SK-N-SH (cell line): ENCODE measurements around the gene MAPKAP1. TPM values are rescaled to one million over a fixed set of nuclear protein-coding genes. Genes with fewer than 3 reads are reported as not detected.

Experiments
- CTCF ChIA-PET: fragments of 300-600, 350-600 bp; formaldehyde crosslinking; extraction: SDS; loops from one replicate; lab custom pipeline; 2021; lab: Yijun Ruan, JAX
- POLR2A ChIA-PET: fragments of 350-600 bp; sonication (Branson Sonifier 250); formaldehyde crosslinking; extraction: SDS; loops from one replicate; lab custom pipeline; 2020; ENCODE audit warnings: antibody characterized with exemption, inconsistent platforms; lab: Yijun Ruan, JAX
- DNase-seq: peaks from one replicate; pipeline ENCODE4 v3.0.0; 2012
- H2AFZ ChIP-seq: fragments of 200-600 bp; sonication (generic); 2 replicates; pipeline ENCODE4 v1.8.1; 2016; ENCODE audit warnings: antibody characterized with exemption, mild to moderate bottlenecking, low read depth
- H3F3A ChIP-seq: fragments of 200-600 bp; sonication (generic); replicated peaks from 2 replicates; pipeline ENCODE3; 2016; ENCODE audit warnings: antibody characterized with exemption, mild to moderate bottlenecking; ENCODE audit not compliant: insufficient read depth
- H3K27ac ChIP-seq, 2 experiments: fragments of 200-500 bp in 1 of 2; fragments of 200-600 bp in 1 of 2; sonication (Bioruptor generic) in 1 of 2; sonication (generic), shearing (Covaris generic) in 1 of 2; 2 replicates each; pipeline versions ENCODE4 v1.5.1 to v1.6.1; 2014 to 2016; ENCODE audit warnings: low read depth in 2 of 2, inconsistent platforms in 1 of 2, low read length in 1 of 2, mild to moderate bottlenecking in 1 of 2, mixed read lengths in 1 of 2
- H3K27me3 ChIP-seq: fragments of 200-600 bp; sonication (generic), shearing (Covaris generic); 2 replicates; pipeline ENCODE4 v1.6.1; 2016; ENCODE audit warnings: mixed run types; ENCODE audit not compliant: insufficient read depth
- H3K36me3 ChIP-seq, 2 experiments: fragments of 200-500 bp in 1 of 2; fragments of 200-600 bp in 1 of 2; sonication (Bioruptor generic) in 1 of 2; sonication (generic) in 1 of 2; replicated peaks in 1 of 2; 2 replicates each; pipeline versions ENCODE3 to v1.5.1; 2014 to 2016; ENCODE audit warnings: low read length in 1 of 2, mild to moderate bottlenecking in 1 of 2; ENCODE audit not compliant: insufficient read depth in 2 of 2, control insufficient read depth in 1 of 2
- H3K4me1 ChIP-seq, 2 experiments: fragments of 200-500 bp in 1 of 2; fragments of 200-600 bp in 1 of 2; sonication (Bioruptor generic) in 1 of 2; sonication (generic), shearing (Covaris generic) in 1 of 2; 2 replicates each; pipeline versions ENCODE4 v1.5.1 to v1.6.1; 2014 to 2016; ENCODE audit warnings: low read depth in 1 of 2, low read length in 1 of 2, mixed run types in 1 of 2; ENCODE audit not compliant: insufficient read depth in 2 of 2, control insufficient read depth in 1 of 2
- H3K4me2 ChIP-seq: fragments of 200-600 bp; sonication (generic), shearing (Covaris generic); 2 replicates; pipeline ENCODE4 v1.6.1; 2017; ENCODE audit warnings: mixed run types
- H3K4me3 ChIP-seq, 2 experiments: fragments of 200-500 bp in 1 of 2; fragments of 200-600 bp in 1 of 2; sonication (Bioruptor generic) in 1 of 2; sonication (generic), shearing (Covaris generic) in 1 of 2; 2 replicates each; pipeline versions ENCODE4 v1.5.1 to v1.8.1; 2014 to 2016; ENCODE audit warnings: low read depth in 2 of 2, inconsistent platforms in 1 of 2, low read length in 1 of 2, mild to moderate bottlenecking in 1 of 2, mixed read lengths in 1 of 2, moderate library complexity in 1 of 2
- H3K79me2 ChIP-seq: fragments of 200-600 bp; sonication (generic); 2 replicates; pipeline ENCODE4 v1.8.1; 2017; ENCODE audit warnings: mild to moderate bottlenecking; ENCODE audit not compliant: insufficient read depth
- H3K9ac ChIP-seq: fragments of 200-600 bp; sonication (generic); 2 replicates; pipeline ENCODE4 v1.6.1; 2017; ENCODE audit warnings: mixed run types
- H3K9me2 ChIP-seq: fragments of 200-600 bp; sonication (generic); 2 replicates; pipeline ENCODE4 v1.6.1; 2017; ENCODE audit warnings: mixed run types
- H3K9me3 ChIP-seq: fragments of 200-600 bp; sonication (generic); 2 replicates; pipeline ENCODE4 v1.6.1; 2017; ENCODE audit warnings: mixed run types, mild to moderate bottlenecking, moderate library complexity
- H4K20me1 ChIP-seq: fragments of 200-600 bp; sonication (generic); 2 replicates; pipeline ENCODE4 v1.6.1; 2017; ENCODE audit warnings: mild to moderate bottlenecking, mixed run types; ENCODE audit not compliant: insufficient read depth
- EP300 ChIP-seq, 2 experiments: IDR thresholded peaks; 2 replicates each; pipeline versions ENCODE4 v1.4.0 to v1.6.1; 2012; ENCODE audit warnings: borderline replicate concordance in 1 of 2, low read depth in 1 of 2, low read length in 1 of 2
- FOXJ3 ChIP-seq: sonication (generic); formaldehyde crosslinking; IDR thresholded peaks from 2 replicates; pipeline ENCODE4 v1.5.1; 2020; ENCODE audit warnings: mild to moderate bottlenecking, missing genetic modification reagents
- FOXM1 ChIP-seq: IDR thresholded peaks from 2 replicates; pipeline ENCODE4 v1.4.0; 2012; ENCODE audit warnings: low read depth, mild to moderate bottlenecking
- GATA2 ChIP-seq: sonication (generic); formaldehyde crosslinking; IDR thresholded peaks from 2 replicates; pipeline ENCODE4 v1.5.0; 2020; ENCODE audit warnings: mild to moderate bottlenecking, missing genetic modification reagents
- JUND ChIP-seq: IDR thresholded peaks from 2 replicates; pipeline ENCODE4 v1.4.0; 2012
- NFIC ChIP-seq: IDR thresholded peaks from 2 replicates; pipeline ENCODE4 v1.4.0; 2012; ENCODE audit warnings: borderline replicate concordance
- NRF1 ChIP-seq: IDR thresholded peaks from 2 replicates; pipeline ENCODE4 v1.6.1; 2012; ENCODE audit warnings: low read depth, mild to moderate bottlenecking, low read length
- POLR2AphosphoS5 ChIP-seq: IDR thresholded peaks from 2 replicates; pipeline ENCODE4 v1.6.1; 2012; ENCODE audit warnings: low read depth, low read length
- RFX5 ChIP-seq: IDR thresholded peaks from 2 replicates; pipeline ENCODE4 v1.6.1; 2012; ENCODE audit warnings: mild to moderate bottlenecking, improper control_type of control experiment, low read length
- RXRA ChIP-seq: IDR thresholded peaks from 2 replicates; pipeline ENCODE4 v1.4.0; 2012; ENCODE audit warnings: low read depth, mild to moderate bottlenecking, borderline replicate concordance
- SIN3A ChIP-seq: IDR thresholded peaks from 2 replicates; pipeline ENCODE4 v1.6.1; 2012; ENCODE audit warnings: low read depth, mild to moderate bottlenecking, low read length, moderate library complexity, borderline replicate concordance
- TAF1 ChIP-seq: IDR thresholded peaks from 2 replicates; pipeline ENCODE4 v1.6.1; 2012; ENCODE audit warnings: low read depth, mild to moderate bottlenecking, low read length, moderate library complexity, borderline replicate concordance
- TCF12 ChIP-seq: IDR thresholded peaks from 2 replicates; pipeline ENCODE4 v1.4.0; 2012
- YY1 ChIP-seq: IDR thresholded peaks from 2 replicates; pipeline ENCODE4 v1.4.0; 2012; ENCODE audit warnings: low read depth, mild to moderate bottlenecking
- WGBS: methylation state at CpG from one replicate; pipeline ENCODE4 v1.1.6; 2017; ENCODE audit warnings: low lambda C conversion rate; 5-methylcytosine and 5-hydroxymethylcytosine counted together
- polyA plus RNA-seq, 3 experiments: library from polyadenylated mRNA; depleted of rRNA; stranded (reverse); fragments of >200 nt; gene quantifications; 2 replicates each; pipeline ENCODE4 v1.2.3, GENCODE V29; 2012
- TF ChIP-seq, protein P1 (sequence below): IDR thresholded peaks from 2 replicates; pipeline ENCODE4 v1.4.0; 2012; ENCODE audit warnings: low read depth, borderline replicate concordance
- TF ChIP-seq, protein P2 (sequence below): fragments of 150-350 bp; IDR thresholded peaks from 2 replicates; pipeline ENCODE4 v1.6.1; 2017; ENCODE audit warnings: antibody characterized with exemption, low read length, low read depth, borderline replicate concordance
- TF ChIP-seq, protein P3 (sequence below): IDR thresholded peaks from 2 replicates; pipeline ENCODE4 v1.4.0; 2012; ENCODE audit warnings: low read depth
- TF ChIP-seq, protein P4 (sequence below): IDR thresholded peaks from 2 replicates; pipeline ENCODE4; 2012
- TF ChIP-seq, protein P5 (sequence below): fragments of 200-600 bp; sonication (generic); IDR thresholded peaks from 2 replicates; pipeline ENCODE4 v1.6.1; 2017; ENCODE audit warnings: antibody characterized with exemption, mild to moderate bottlenecking, moderate library complexity
- TF ChIP-seq, protein P6 (sequence below): IDR thresholded peaks from 2 replicates; pipeline ENCODE4 v1.6.1; 2012; ENCODE audit warnings: mild to moderate bottlenecking, low read depth, low read length, moderate library complexity

The MAPKAP1 gene
- polyA plus RNA-seq, 1 of the 3 experiments (the other 2 are of a cell fraction): 117 TPM

DNA sequence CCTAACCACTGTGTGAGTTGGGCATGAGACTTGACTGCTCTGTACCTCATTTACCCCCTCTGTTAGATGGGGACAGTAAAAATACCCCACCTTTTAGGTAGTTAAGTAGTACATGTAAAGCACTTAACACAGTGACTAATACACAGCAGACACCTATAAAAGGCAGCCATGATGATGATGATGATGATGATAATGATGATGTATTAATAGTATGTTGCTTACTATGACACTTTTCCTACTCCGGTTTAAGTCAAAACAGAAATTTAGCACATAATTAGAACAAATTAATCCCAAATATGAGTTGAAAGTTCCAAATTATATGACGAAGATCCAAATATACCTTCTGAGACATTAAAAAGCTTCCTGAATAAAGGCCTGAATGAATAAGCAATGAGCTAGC is 223.3 kb downstream of the MAPKAP1 start:
- no peak overlapping the region for H3K9ac ChIP-seq
- H3K27ac ChIP-seq: peak overlapping the region; percentile 67 to 68; a peak in 2 of 4 replicates
- peaks cover 19% of the 10 kb centered on the region for H3F3A ChIP-seq
- ChIA-PET CTCF (no interaction called here), POLR2A (no interaction called here)
- H3K27me3 ChIP-seq: no peaks in the 10 kb centered on the region
- no peak overlapping the region for H2AFZ ChIP-seq
- no peak overlapping the region for H3K4me3 ChIP-seq
- peaks cover 9 to 22% of the 10 kb centered on the region in 2 experiments for H3K36me3 ChIP-seq
- H3K9me3 ChIP-seq: no peaks in the 10 kb centered on the region
- peaks cover 4 to 27% of the 10 kb centered on the region in 2 experiments; a peak in 3 of 4 replicates for H3K4me1 ChIP-seq
- H3K9me2 ChIP-seq: no peaks in the 10 kb centered on the region
- no peak for DNase-seq
- TF ChIP-seq RXRA (no peak), TAF1 (no peak), EP300 (IDR thresholded peaks at IDR 0.05; ENCODE audit: borderline replicate concordance in 1 of 2, low read depth in 1 of 2, low read length in 1 of 2) (no peak), SIN3A (no peak), NRF1 (no peak), JUND (no peak), GATA2 (no peak), TCF12 (no peak), NFIC (no peak), POLR2AphosphoS5 (no peak), YY1 (no peak), RFX5 (no peak), FOXM1 (no peak), FOXJ3 (CRISPR knock-in tag) (no peak)
- TF ChIP-seq, protein P1, sequence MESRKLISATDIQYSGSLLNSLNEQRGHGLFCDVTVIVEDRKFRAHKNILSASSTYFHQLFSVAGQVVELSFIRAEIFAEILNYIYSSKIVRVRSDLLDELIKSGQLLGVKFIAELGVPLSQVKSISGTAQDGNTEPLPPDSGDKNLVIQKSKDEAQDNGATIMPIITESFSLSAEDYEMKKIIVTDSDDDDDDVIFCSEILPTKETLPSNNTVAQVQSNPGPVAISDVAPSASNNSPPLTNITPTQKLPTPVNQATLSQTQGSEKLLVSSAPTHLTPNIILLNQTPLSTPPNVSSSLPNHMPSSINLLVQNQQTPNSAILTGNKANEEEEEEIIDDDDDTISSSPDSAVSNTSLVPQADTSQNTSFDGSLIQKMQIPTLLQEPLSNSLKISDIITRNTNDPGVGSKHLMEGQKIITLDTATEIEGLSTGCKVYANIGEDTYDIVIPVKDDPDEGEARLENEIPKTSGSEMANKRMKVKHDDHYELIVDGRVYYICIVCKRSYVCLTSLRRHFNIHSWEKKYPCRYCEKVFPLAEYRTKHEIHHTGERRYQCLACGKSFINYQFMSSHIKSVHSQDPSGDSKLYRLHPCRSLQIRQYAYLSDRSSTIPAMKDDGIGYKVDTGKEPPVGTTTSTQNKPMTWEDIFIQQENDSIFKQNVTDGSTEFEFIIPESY: no peak
- TF ChIP-seq, protein P2, sequence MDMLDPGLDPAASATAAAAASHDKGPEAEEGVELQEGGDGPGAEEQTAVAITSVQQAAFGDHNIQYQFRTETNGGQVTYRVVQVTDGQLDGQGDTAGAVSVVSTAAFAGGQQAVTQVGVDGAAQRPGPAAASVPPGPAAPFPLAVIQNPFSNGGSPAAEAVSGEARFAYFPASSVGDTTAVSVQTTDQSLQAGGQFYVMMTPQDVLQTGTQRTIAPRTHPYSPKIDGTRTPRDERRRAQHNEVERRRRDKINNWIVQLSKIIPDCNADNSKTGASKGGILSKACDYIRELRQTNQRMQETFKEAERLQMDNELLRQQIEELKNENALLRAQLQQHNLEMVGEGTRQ: no peak
- TF ChIP-seq, protein P3, sequence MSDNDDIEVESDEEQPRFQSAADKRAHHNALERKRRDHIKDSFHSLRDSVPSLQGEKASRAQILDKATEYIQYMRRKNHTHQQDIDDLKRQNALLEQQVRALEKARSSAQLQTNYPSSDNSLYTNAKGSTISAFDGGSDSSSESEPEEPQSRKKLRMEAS: no peak
- TF ChIP-seq, protein P4, sequence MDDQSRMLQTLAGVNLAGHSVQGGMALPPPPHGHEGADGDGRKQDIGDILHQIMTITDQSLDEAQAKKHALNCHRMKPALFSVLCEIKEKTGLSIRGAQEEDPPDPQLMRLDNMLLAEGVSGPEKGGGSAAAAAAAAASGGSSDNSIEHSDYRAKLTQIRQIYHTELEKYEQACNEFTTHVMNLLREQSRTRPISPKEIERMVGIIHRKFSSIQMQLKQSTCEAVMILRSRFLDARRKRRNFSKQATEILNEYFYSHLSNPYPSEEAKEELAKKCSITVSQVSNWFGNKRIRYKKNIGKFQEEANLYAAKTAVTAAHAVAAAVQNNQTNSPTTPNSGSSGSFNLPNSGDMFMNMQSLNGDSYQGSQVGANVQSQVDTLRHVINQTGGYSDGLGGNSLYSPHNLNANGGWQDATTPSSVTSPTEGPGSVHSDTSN: no peak
- TF ChIP-seq, protein P5, sequence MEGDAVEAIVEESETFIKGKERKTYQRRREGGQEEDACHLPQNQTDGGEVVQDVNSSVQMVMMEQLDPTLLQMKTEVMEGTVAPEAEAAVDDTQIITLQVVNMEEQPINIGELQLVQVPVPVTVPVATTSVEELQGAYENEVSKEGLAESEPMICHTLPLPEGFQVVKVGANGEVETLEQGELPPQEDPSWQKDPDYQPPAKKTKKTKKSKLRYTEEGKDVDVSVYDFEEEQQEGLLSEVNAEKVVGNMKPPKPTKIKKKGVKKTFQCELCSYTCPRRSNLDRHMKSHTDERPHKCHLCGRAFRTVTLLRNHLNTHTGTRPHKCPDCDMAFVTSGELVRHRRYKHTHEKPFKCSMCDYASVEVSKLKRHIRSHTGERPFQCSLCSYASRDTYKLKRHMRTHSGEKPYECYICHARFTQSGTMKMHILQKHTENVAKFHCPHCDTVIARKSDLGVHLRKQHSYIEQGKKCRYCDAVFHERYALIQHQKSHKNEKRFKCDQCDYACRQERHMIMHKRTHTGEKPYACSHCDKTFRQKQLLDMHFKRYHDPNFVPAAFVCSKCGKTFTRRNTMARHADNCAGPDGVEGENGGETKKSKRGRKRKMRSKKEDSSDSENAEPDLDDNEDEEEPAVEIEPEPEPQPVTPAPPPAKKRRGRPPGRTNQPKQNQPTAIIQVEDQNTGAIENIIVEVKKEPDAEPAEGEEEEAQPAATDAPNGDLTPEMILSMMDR: no peak
- TF ChIP-seq, protein P6, sequence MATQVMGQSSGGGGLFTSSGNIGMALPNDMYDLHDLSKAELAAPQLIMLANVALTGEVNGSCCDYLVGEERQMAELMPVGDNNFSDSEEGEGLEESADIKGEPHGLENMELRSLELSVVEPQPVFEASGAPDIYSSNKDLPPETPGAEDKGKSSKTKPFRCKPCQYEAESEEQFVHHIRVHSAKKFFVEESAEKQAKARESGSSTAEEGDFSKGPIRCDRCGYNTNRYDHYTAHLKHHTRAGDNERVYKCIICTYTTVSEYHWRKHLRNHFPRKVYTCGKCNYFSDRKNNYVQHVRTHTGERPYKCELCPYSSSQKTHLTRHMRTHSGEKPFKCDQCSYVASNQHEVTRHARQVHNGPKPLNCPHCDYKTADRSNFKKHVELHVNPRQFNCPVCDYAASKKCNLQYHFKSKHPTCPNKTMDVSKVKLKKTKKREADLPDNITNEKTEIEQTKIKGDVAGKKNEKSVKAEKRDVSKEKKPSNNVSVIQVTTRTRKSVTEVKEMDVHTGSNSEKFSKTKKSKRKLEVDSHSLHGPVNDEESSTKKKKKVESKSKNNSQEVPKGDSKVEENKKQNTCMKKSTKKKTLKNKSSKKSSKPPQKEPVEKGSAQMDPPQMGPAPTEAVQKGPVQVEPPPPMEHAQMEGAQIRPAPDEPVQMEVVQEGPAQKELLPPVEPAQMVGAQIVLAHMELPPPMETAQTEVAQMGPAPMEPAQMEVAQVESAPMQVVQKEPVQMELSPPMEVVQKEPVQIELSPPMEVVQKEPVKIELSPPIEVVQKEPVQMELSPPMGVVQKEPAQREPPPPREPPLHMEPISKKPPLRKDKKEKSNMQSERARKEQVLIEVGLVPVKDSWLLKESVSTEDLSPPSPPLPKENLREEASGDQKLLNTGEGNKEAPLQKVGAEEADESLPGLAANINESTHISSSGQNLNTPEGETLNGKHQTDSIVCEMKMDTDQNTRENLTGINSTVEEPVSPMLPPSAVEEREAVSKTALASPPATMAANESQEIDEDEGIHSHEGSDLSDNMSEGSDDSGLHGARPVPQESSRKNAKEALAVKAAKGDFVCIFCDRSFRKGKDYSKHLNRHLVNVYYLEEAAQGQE: no peak
- H3K79me2 ChIP-seq: no peaks in the 10 kb centered on the region
- 94% methylated on average over 2 of the region's 2 CpGs for WGBS
- H3K4me2 ChIP-seq: no peak overlapping the region
- no peaks in the 10 kb centered on the region; the same call in 1 of the 2 replicates for H4K20me1 ChIP-seq
